HUES48 (cell line): ENCODE measurements around the gene ATP8B1.
A peak's percentile ranks its signal among the peaks of the same experiment; 100 is the strongest.

ENCODE experiments used
- H3K27ac ChIP-seq: one replicate; pipeline ENCODE4 v1.7.0; 2013; ENCODE audit warnings: low read depth, low read length, inconsistent platforms
- H3K27me3 ChIP-seq: 2 replicates; pipeline ENCODE4 v1.6.1; 2013; ENCODE audit warnings: mild to moderate bottlenecking, low read length; ENCODE audit not compliant: control insufficient read depth, insufficient read depth
- H3K36me3 ChIP-seq: 2 replicates; pipeline ENCODE4 v1.6.1; 2013; ENCODE audit warnings: low read length; ENCODE audit not compliant: control insufficient read depth, insufficient read depth
- H3K4me1 ChIP-seq: 2 replicates; pipeline ENCODE4 v1.6.1; 2013; ENCODE audit warnings: mild to moderate bottlenecking, low read length; ENCODE audit not compliant: control insufficient read depth, insufficient read depth
- H3K4me3 ChIP-seq: 2 replicates; pipeline ENCODE4 v1.5.1; 2013; ENCODE audit warnings: mild to moderate bottlenecking, low read depth, low read length
- H3K9ac ChIP-seq: 2 replicates; pipeline ENCODE4 v1.6.1; 2013; ENCODE audit warnings: mild to moderate bottlenecking, low read depth, low read length, moderate library complexity
- H3K9me3 ChIP-seq: 2 replicates; pipeline ENCODE4 v1.6.1; 2013; ENCODE audit warnings: low read length; ENCODE audit not compliant: control insufficient read depth, insufficient read depth

The ATP8B1 gene

DNA sequence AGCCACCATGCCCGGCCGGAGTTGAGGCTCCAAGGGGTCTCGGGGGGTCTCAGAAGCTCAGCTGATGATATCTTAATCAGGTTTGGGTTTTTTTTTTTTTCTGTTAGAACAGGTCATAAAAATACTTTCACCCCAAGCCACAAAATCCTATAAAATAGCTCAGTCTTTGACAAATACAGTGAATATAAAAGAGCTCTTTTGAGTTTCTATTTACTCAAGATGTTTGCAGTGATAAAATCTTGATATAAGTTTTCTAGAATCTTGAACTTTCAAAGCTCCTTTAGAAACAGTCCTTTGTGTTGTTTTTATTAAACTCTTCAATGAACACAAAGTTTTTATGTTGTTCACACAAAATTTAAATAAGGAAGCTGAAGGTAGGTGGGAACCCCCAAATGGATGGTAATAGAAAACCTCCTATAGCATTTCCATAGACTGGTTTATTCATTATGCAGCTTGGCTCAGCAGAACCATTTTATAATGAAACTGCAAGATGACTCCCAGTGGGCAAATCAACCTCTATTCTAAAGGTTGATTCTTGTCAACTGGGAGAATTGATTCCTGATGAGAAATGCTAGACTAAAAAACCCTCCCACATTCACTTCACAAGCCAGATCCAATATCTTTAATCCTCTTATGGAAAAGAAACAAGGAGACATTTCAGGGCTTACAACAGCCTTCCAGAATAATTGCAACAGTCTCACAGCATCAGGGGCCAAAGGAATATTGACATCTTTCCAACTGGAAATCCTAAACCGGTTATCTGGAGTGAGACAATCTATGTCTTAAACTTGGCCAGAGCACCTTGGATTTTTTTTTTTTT, 167.9 kb downstream of the ATP8B1 start:
- Histone ChIP-seq H3K27ac (no peak overlapping the region), H3K9ac (no peak overlapping the region), H3K27me3 (no peaks in the 10 kb centered on the region), H3K36me3 (0 out of 2 replicates have a peak, but pooled peaks cover 3% of the 10 kb centered on the region), H3K4me1 (peaks cover 8% of the 10 kb centered on the region), H3K9me3 (no peaks in the 10 kb centered on the region), H3K4me3 (no peak overlapping the region)

DNA sequence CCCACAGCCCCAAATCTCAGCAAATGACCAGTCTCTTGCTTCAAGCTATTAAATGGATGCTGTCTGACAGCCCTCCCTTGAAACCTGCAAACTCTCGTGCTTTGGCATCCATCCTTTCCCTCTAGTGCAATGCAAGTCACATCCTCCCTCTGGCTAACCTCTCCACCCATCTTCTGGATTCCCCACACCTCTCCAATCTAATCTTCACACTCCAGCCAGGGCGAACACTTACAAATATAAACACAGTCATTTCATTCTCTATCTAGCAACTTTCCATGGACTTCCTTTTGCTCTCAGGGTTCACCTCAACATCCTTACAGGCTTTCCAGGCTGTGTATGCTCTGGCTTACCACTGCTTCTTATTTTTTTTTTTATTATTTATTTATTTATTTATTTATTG, 171.4 kb downstream of the ATP8B1 start:
- Histone ChIP-seq H3K27me3 (no peaks in the 10 kb centered on the region), H3K27ac (no peak overlapping the region), H3K4me3 (no peak overlapping the region), H3K4me1 (peaks cover 15% of the 10 kb centered on the region), H3K9ac (no peak overlapping the region), H3K9me3 (no peaks in the 10 kb centered on the region), H3K36me3 (0 out of 2 replicates have a peak, but pooled peaks cover 3% of the 10 kb centered on the region)

DNA sequence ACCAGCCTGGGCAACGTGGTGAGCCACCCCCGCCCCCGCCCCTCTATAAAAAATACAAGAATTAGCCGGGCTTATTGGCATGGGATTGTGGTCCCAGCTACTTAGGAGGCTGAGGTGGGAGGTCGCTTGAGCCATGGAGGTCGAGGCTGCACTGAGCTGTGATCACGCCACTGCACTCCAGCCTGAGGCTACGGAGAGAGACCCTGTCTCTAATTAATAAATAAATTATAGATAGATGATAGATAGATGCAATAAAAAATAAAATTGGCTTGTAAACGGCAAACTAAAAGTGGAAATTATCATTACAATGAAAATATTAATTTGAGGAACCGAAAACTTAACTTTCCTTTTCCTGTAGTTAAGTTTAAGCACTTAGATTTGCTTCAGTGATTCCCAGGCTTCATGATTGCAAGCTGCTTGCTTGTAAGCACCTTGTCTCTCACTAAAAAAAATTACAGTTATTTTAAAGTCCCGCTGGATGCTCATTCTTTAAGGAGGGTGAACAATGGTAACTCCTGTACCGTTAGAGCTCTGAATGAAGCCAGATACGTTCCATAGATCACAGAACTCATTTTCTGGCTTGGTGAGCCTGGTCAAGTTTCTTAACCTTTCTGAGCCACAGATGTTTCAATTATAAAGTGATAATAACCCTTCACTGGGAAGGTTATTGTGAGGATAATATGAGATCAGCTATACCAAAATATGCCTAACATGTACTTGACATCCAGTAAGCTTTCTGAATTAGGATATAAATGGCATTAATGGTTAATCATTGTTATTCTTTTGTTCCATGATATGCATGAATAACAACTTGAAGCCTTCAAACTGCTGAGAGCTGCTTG, 172.1 kb downstream of the ATP8B1 start:
- H3K9me3 ChIP-seq, result no peaks in the 10 kb centered on the region
- no peaks in the 10 kb centered on the region for H3K27me3 ChIP-seq
- H3K4me1 ChIP-seq, result peaks cover 15% of the 10 kb centered on the region
- H3K27ac ChIP-seq, result no peak overlapping the region
- peak overlapping the region; percentile 84 for H3K4me3 ChIP-seq
- 0 out of 2 replicates have a peak, but pooled peaks cover 3% of the 10 kb centered on the region for H3K36me3 ChIP-seq
- no peak overlapping the region for H3K9ac ChIP-seq

DNA sequence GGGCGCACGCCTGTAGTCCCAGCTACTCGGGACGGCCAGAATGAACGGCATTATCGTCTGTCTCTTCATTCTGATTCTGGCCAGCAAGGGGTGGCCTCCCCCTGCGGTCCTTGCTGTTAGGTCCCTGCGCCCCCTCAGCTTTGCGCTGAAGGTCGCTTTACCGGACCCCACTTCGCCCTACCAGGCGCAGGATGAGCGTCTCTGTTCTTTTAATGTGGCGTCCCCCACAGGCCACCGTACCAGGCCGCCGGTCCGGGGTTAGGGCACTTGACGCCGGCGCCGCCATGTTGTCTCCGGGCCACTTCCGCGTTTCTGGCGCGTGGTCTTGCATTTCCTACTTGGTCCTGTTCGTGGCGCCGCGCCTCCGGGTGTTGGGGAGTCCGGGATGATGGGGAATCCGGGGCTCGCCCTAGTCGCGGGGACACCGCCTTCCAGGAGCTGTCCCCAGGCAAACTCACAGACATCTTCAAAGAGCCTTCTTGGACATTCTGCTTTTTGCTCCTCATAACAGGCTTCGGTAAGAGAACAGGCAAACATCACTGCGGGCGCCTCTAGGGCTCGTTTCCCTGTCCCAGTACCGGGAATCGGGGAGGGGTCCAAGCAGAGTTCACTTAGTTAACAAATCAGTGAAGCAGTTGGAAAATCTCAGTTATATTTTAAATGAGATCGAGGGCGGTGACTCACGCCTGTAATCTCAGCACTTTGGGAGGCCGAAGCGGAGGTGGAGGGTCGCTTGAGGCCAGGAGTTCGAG, 172.9 kb downstream of the ATP8B1 start:
- peak overlapping the region; percentile 57 for H3K9ac ChIP-seq

DNA sequence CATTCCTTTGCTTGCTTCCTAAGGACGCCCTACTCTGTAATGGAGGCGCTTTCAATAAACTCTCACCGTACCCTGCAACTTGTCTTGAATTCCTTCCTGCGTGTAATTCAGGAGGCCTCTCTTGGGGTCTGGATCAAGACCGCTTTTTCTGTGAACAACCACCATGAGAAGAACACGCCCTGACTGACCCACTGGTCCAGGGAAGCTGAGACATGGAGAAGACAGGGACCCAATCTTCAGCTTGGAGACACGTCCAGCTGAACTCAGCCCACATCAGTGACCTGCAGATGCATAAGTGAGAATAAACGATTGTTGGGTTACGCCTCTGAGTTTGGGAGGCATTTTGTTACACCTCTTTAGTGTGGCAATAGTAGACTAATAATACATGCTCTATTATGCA, 173.7 kb downstream of the ATP8B1 start:
- H3K4me3 ChIP-seq, result peak overlapping the region; percentile 84; the same call in 1 of the 2 replicates
- H3K27me3 ChIP-seq, result no peaks in the 10 kb centered on the region
- peaks cover 15% of the 10 kb centered on the region for H3K4me1 ChIP-seq
- H3K9ac ChIP-seq, result no peak overlapping the region
- no peak overlapping the region for H3K27ac ChIP-seq
- no peaks in the 10 kb centered on the region for H3K9me3 ChIP-seq
- 0 out of 2 replicates have a peak, but pooled peaks cover 3% of the 10 kb centered on the region for H3K36me3 ChIP-seq

More for the DNA sequence above, 172.9 kb downstream of the ATP8B1 start:
- Histone ChIP-seq H3K27ac (peak overlapping the region; percentile 56), H3K36me3 (0 out of 2 replicates have a peak, but pooled peaks cover 3% of the 10 kb centered on the region), H3K4me1 (peaks cover 15% of the 10 kb centered on the region), H3K27me3 (no peaks in the 10 kb centered on the region), H3K9me3 (no peaks in the 10 kb centered on the region), H3K4me3 (peak overlapping the region; percentile 84)

DNA sequence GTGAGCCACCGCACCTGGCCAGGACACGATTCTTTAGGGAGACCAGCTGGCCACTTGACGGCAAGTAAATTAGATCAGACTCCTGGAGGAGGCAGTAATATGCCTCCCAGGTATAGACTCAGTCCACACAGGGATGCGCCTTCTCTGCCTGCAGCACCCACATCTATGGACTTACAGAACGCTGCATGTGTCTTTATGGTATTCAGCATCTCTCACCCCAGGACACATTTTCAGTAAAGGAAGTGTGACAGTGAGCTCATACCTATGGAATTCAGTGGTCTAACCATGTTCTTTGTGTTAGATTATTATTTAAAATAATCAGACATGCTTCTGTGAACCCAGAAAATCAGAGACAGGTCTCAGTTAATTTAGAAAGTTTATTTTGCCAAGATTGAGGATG, 175.6 kb downstream of the ATP8B1 start:
- peak overlapping the region; percentile 61 for H3K27ac ChIP-seq
- H3K9ac ChIP-seq, result peak overlapping the region; percentile 34; the same call in 1 of the 2 replicates

DNA sequence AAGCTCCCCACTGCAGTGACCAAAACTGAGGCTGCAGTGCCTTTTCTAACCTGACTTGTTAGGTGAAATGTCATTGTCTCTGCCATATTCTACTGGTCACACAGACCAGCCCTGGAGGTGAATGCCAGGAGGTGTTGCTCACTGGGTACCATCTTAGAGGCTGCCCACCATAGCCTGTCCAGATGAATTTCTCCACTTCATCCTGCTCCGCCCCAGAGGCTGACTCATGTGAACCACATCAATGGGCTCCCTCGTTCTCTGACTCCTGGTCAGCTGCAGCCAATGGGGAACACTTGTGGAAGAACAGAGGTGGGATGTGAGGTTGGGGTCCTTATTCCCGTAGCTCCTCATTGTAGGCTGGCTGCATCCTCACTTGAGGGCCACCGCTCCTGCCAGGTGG, 178.1 kb downstream of the ATP8B1 start:
- H3K4me1 ChIP-seq, result peaks cover 7% of the 10 kb centered on the region; the same call in 1 of the 2 replicates
- H3K27me3 ChIP-seq, result no peaks in the 10 kb centered on the region
- no peak overlapping the region for H3K9ac ChIP-seq
- peaks cover 6% of the 10 kb centered on the region for H3K36me3 ChIP-seq
- no peak overlapping the region for H3K27ac ChIP-seq
- H3K9me3 ChIP-seq, result no peaks in the 10 kb centered on the region
- no peak overlapping the region for H3K4me3 ChIP-seq

More for the DNA sequence above, 175.6 kb downstream of the ATP8B1 start:
- H3K4me3 ChIP-seq, result no peak overlapping the region
- no peaks in the 10 kb centered on the region for H3K9me3 ChIP-seq
- peaks cover 15% of the 10 kb centered on the region for H3K4me1 ChIP-seq
- H3K36me3 ChIP-seq, result 0 out of 2 replicates have a peak, but pooled peaks cover 3% of the 10 kb centered on the region
- no peaks in the 10 kb centered on the region for H3K27me3 ChIP-seq

DNA sequence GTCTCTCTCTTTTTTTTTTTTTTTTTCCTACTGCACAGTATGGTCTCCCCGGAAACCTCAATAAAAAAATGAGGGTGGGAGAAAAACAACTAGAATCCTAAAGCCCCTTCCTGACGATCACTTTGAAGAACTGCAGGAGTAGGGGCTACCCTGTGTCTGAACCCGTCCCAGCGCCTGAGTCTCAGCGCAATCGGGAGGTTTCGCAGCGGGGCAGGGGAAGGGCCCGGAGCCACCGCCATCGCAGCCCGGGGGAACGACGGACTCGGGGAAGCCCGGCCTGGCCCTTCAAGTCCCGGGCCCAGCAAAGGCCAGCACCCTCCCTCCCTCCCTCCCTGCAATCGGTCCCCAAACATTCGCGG, 181.9 kb downstream of the ATP8B1 start:
- Histone ChIP-seq H3K9ac (peak overlapping the region; percentile 91), H3K9me3 (no peaks in the 10 kb centered on the region), H3K27ac (peak overlapping the region; percentile 88), H3K27me3 (no peaks in the 10 kb centered on the region), H3K4me1 (no peaks in the 10 kb centered on the region), H3K4me3 (peak overlapping the region; percentile 95), H3K36me3 (peaks cover 35% of the 10 kb centered on the region)

DNA sequence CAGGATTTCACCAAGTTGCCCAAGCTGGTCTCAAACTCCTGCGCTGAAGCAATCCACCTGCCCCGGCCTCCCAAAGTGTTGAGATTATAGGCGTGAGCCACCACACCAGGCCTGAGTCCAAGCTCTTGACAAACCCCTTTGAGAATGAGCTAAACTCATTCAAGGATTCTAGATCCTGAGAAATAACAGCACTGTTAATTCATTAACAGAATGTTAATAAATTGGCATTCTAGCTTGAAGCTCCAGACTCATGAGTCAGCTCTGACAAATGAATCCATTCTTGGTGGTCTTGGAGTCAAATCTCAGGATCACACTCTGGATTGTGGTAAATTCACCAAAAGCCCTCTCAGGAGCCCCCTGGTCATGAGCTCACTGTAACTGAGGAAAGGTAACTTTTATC, 183.2 kb downstream of the ATP8B1 start:
- H3K27ac ChIP-seq, result no peak overlapping the region
- peaks cover 44% of the 10 kb centered on the region for H3K36me3 ChIP-seq
- H3K4me3 ChIP-seq, result no peak overlapping the region
- H3K27me3 ChIP-seq, result no peaks in the 10 kb centered on the region
- H3K4me1 ChIP-seq, result no peaks in the 10 kb centered on the region
- no peaks in the 10 kb centered on the region for H3K9me3 ChIP-seq
- H3K9ac ChIP-seq, result no peak overlapping the region

DNA sequence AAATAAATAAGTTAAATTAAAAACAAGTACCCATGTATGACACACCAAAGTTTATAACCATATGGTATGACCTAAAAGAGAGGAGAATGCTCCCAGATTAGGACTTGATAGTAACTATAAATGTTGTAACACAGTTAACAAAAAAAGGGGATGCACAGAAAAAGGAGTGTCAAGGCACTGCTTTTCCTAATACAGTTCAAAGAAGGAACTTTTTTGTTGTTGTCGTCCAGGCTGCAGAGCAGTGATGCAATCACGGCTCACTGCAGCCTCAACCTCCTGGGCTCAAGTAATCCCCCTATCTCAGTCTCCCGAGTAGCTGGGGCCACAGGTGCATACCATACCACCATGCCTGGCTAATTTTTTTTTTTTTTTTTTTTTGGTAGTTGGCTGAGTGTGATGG, 184.2 kb downstream of the ATP8B1 start:
- Histone ChIP-seq H3K9me3 (no peaks in the 10 kb centered on the region), H3K9ac (no peak overlapping the region), H3K36me3 (peaks cover 52% of the 10 kb centered on the region), H3K4me3 (no peak overlapping the region), H3K27me3 (no peaks in the 10 kb centered on the region), H3K4me1 (no peaks in the 10 kb centered on the region), H3K27ac (no peak overlapping the region)
